ENCODE data around the gene TMED4. TPM values are rescaled to one million over a fixed set of nuclear protein-coding genes. Genes with fewer than 3 reads are reported as not detected.
"Not testable (repeated sequence)": the region's sequence is repeated elsewhere in the genome, so short reads cannot be mapped to it uniquely, and the experiment has no call there.

The TMED4 gene
- polyA plus RNA-seq, 1 donor from 2014 or later = 158 TPM

DNA sequence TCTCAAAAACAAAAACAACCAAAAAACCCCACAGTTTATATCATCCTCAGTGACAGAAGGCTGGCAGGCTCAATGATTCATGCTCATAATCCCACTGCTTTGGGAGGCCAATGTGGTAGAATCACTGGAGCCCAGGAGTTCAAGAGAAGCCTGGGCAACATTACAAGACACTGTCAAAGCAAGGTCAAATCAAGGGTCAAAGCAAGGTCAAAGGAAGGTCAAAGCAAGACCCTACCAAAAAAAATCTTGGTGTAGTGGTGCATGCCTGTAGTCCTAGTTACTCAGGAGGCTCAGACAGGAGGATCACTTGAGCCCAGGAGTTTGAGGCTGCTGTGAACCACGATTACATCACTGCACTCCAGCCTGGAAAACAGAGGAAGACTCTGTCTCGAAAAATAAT is 26.7 kb downstream of the TMED4 start:
- H3F3A ChIP-seq (ENCODE audit: insufficient read depth, low read length, poor library complexity, severe bottlenecking) = no peaks in the 10 kb centered on the region
- H3K9me3 ChIP-seq (ENCODE audit: low read length) = no peaks in the 10 kb centered on the region
- no peaks in the 10 kb centered on the region for H3K27me3 ChIP-seq (ENCODE audit: insufficient read depth, low read depth, low read length)
- H3K4me3 ChIP-seq (ENCODE audit: low read length) = no peak overlapping the region
- H3K9me2 ChIP-seq (ENCODE audit: insufficient read depth, low read length) = no peaks in the 10 kb centered on the region
- H3K27ac ChIP-seq (ENCODE audit: low read length) = no peak overlapping the region
- H3K9ac ChIP-seq (ENCODE audit: low read length) = no peak overlapping the region
- no peaks in the 10 kb centered on the region for H3K36me3 ChIP-seq (ENCODE audit: insufficient read depth, low read length)
- no peaks in the 10 kb centered on the region for H3K79me2 ChIP-seq (replicated peaks; ENCODE audit: insufficient read depth, low read length)
- no peak overlapping the region for H3K4me2 ChIP-seq (ENCODE audit: low read length)
- no peaks in the 10 kb centered on the region for H4K20me1 ChIP-seq (ENCODE audit: insufficient read depth)
- H2AFZ ChIP-seq (ENCODE audit: low read depth, low read length) = no peak overlapping the region
- TF ChIP-seq POLR2AphosphoS5 (IDR thresholded peaks at IDR 0.05) (no peak), SMC3 (conservative IDR thresholded peaks at IDR 0.05; ENCODE audit: poor library complexity) (no peak), MXI1 (conservative IDR thresholded peaks at IDR 0.05; ENCODE audit: poor library complexity, severe bottlenecking) (no peak), TAF1 (IDR thresholded peaks at IDR 0.05; ENCODE audit: low read depth) (no peak), EP300 (conservative IDR thresholded peaks at IDR 0.05; ENCODE audit: poor library complexity, severe bottlenecking) (no peak), EZH2 (IDR thresholded peaks at IDR 0.05; ENCODE audit: borderline replicate concordance, insufficient read depth, low read length, poor library complexity, severe bottlenecking) (no peak), RAD21 (conservative IDR thresholded peaks at IDR 0.05) (no peak)
- TF ChIP-seq, protein P1, sequence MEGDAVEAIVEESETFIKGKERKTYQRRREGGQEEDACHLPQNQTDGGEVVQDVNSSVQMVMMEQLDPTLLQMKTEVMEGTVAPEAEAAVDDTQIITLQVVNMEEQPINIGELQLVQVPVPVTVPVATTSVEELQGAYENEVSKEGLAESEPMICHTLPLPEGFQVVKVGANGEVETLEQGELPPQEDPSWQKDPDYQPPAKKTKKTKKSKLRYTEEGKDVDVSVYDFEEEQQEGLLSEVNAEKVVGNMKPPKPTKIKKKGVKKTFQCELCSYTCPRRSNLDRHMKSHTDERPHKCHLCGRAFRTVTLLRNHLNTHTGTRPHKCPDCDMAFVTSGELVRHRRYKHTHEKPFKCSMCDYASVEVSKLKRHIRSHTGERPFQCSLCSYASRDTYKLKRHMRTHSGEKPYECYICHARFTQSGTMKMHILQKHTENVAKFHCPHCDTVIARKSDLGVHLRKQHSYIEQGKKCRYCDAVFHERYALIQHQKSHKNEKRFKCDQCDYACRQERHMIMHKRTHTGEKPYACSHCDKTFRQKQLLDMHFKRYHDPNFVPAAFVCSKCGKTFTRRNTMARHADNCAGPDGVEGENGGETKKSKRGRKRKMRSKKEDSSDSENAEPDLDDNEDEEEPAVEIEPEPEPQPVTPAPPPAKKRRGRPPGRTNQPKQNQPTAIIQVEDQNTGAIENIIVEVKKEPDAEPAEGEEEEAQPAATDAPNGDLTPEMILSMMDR (IDR thresholded peaks at IDR 0.05; ENCODE audit: poor library complexity, severe bottlenecking) = no peak
- TF ChIP-seq, protein P2, sequence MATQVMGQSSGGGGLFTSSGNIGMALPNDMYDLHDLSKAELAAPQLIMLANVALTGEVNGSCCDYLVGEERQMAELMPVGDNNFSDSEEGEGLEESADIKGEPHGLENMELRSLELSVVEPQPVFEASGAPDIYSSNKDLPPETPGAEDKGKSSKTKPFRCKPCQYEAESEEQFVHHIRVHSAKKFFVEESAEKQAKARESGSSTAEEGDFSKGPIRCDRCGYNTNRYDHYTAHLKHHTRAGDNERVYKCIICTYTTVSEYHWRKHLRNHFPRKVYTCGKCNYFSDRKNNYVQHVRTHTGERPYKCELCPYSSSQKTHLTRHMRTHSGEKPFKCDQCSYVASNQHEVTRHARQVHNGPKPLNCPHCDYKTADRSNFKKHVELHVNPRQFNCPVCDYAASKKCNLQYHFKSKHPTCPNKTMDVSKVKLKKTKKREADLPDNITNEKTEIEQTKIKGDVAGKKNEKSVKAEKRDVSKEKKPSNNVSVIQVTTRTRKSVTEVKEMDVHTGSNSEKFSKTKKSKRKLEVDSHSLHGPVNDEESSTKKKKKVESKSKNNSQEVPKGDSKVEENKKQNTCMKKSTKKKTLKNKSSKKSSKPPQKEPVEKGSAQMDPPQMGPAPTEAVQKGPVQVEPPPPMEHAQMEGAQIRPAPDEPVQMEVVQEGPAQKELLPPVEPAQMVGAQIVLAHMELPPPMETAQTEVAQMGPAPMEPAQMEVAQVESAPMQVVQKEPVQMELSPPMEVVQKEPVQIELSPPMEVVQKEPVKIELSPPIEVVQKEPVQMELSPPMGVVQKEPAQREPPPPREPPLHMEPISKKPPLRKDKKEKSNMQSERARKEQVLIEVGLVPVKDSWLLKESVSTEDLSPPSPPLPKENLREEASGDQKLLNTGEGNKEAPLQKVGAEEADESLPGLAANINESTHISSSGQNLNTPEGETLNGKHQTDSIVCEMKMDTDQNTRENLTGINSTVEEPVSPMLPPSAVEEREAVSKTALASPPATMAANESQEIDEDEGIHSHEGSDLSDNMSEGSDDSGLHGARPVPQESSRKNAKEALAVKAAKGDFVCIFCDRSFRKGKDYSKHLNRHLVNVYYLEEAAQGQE (IDR thresholded peaks at IDR 0.05; ENCODE audit: borderline replicate concordance) = no peak

- not testable (repeated sequence) for H3K4me3 ChIP-seq (ENCODE audit: low read length); H3K9me2 ChIP-seq (ENCODE audit: insufficient read depth, low read length); H4K20me1 ChIP-seq (ENCODE audit: insufficient read depth); H3K4me2 ChIP-seq (ENCODE audit: low read length); H3K9me3 ChIP-seq (ENCODE audit: low read length); H2AFZ ChIP-seq (ENCODE audit: low read depth, low read length); H3F3A ChIP-seq (ENCODE audit: insufficient read depth, low read length, poor library complexity, severe bottlenecking); H3K27me3 ChIP-seq (ENCODE audit: insufficient read depth, low read depth, low read length); H3K27ac ChIP-seq (ENCODE audit: low read length); H3K79me2 ChIP-seq (replicated peaks; ENCODE audit: insufficient read depth, low read length); H3K36me3 ChIP-seq (ENCODE audit: insufficient read depth, low read length); H3K9ac ChIP-seq (ENCODE audit: low read length)
These were observed 29.5 kb downstream of the TMED4 start for GRCh38 chr7:44552473-44553005.

DNA sequence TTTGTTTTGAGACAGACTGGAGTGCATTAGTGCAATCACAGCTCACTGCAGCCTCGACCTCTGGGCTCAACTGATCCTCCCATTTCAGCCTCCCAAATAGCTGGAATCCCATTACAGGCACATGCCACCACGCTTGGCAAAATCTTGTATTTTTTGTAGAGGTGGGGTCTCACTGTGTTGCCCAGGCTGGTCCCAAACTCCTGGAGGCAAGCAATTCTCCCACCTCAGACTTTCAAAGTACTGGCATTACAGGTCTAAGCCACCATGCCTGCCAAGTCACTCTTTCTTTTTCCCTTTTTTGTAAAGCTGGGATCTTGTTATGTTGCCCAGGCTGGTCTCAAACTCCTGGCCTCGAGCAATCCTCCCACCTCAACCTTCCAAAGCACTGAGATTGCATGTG is 32.6 kb downstream of the TMED4 start:
- TF ChIP-seq EP300 (conservative IDR thresholded peaks at IDR 0.05; ENCODE audit: poor library complexity, severe bottlenecking) = no peak
- TF ChIP-seq EZH2 (IDR thresholded peaks at IDR 0.05; ENCODE audit: borderline replicate concordance, insufficient read depth, low read length, poor library complexity, severe bottlenecking) = no peak
- no peak for TF ChIP-seq RAD21 (conservative IDR thresholded peaks at IDR 0.05)
- TF ChIP-seq, protein P1 (IDR thresholded peaks at IDR 0.05; ENCODE audit: poor library complexity, severe bottlenecking) = no peak
- no peak for TF ChIP-seq SMC3 (conservative IDR thresholded peaks at IDR 0.05; ENCODE audit: poor library complexity)
- TF ChIP-seq MXI1 (conservative IDR thresholded peaks at IDR 0.05; ENCODE audit: poor library complexity, severe bottlenecking) = no peak
- no peak for TF ChIP-seq POLR2AphosphoS5 (IDR thresholded peaks at IDR 0.05)
- no peak for TF ChIP-seq TAF1 (IDR thresholded peaks at IDR 0.05; ENCODE audit: low read depth)
- TF ChIP-seq, protein P2 (IDR thresholded peaks at IDR 0.05; ENCODE audit: borderline replicate concordance) = no peak
- Histone ChIP-seq H3K79me2 (replicated peaks; ENCODE audit: insufficient read depth, low read length) (no peaks in the 10 kb centered on the region), H4K20me1 (ENCODE audit: insufficient read depth) (no peaks in the 10 kb centered on the region), H3K9me3 (ENCODE audit: low read length) (no peaks in the 10 kb centered on the region), H2AFZ (ENCODE audit: low read depth, low read length) (no peak overlapping the region), H3K4me2 (ENCODE audit: low read length) (no peak overlapping the region), H3K36me3 (ENCODE audit: insufficient read depth, low read length) (no peaks in the 10 kb centered on the region), H3K9me2 (ENCODE audit: insufficient read depth, low read length) (no peaks in the 10 kb centered on the region), H3K9ac (ENCODE audit: low read length) (no peak overlapping the region), H3K27me3 (ENCODE audit: insufficient read depth, low read depth, low read length) (no peaks in the 10 kb centered on the region), H3K4me3 (ENCODE audit: low read length) (no peak overlapping the region), H3K27ac (ENCODE audit: low read length) (no peak overlapping the region), H3F3A (ENCODE audit: insufficient read depth, low read length, poor library complexity, severe bottlenecking) (no peaks in the 10 kb centered on the region)
